ENCODE data around the gene MBOAT1. TPM values are rescaled to one million over a fixed set of nuclear protein-coding genes. Genes with fewer than 3 reads are reported as not detected.

MBOAT1 gene
- total and polyA plus RNA-seq, 2 of the 13 experiments (the other 11 are each of a cell fraction or from before 2014, with no cell fraction given), result not detected

DNA sequence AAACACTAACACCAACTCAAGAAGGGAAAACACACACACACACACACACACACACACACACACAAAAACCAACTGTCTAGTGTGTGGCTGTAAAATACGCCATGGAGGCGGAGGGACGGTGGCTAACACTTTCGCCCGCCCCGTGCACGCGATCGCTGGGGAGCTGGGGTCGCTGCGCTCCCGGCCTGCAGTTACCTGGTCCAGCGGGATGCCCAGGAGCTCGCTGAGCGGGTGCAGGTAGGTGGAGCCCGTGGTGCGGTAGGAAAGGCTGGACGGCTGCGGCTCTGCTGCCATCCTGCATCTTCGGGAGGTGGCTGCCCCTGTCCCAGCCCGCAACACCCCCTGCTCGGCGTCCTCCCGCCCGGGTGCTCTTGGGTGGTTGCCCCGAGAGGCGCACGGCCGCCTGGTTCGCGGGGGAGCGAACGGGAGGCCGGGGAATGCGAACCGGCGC, 303 bp downstream of the MBOAT1 start:
- 50% methylated on average over 4 of the region's 37 CpGs for WGBS (ENCODE audit: low lambda C conversion rate)
- BruUV-seq (replicated peaks), result no TSS peak
- H3K79me2 ChIP-seq (ENCODE audit: insufficient read depth, low read length), result no peaks in the 10 kb centered on the region
- H3K36me3 ChIP-seq (replicated peaks in 1 of 2; ENCODE audit: control insufficient read depth in 1 of 2, insufficient read depth in 2 of 2, low read length in 2 of 2), result no peaks in the 10 kb centered on the region
- peaks cover 3 to 31% of the 10 kb centered on the region in 2 experiments; a peak in 4 of 5 replicates for H3K27me3 ChIP-seq (ENCODE audit: control insufficient read depth in 1 of 2, insufficient read depth in 2 of 2, low read length in 2 of 2)
- peak overlapping the region; percentile 79 for H3K4me2 ChIP-seq (ENCODE audit: low read depth, low read length)
- no peak overlapping the region for H3K27ac ChIP-seq (ENCODE audit: extremely low read length, insufficient read depth, low read length)
- in situ Hi-C loops (cut with HindIII; ENCODE audit: extremely low pct_ligation_motif_present, low pct_unique_long_range_greater_than_20kb), result no loop called here
- 0 out of 2 replicates have a peak overlapping the region, but pooled peaks have one; percentile 10 for H3K9ac ChIP-seq (ENCODE audit: insufficient read depth, low read depth, low read length)
- no peaks in the 10 kb centered on the region for H4K20me1 ChIP-seq (ENCODE audit: insufficient read depth, low read length)
- peak overlapping the region; percentile 44 to 69 (median 66); a peak in 5 of 6 replicates for H3K4me3 ChIP-seq (replicated peaks in 1 of 3; ENCODE audit: insufficient read depth in 1 of 3, low read depth in 2 of 3, low read length in 3 of 3)
- FAIRE-seq (no peak), DNase-seq (ENCODE audit: low spot score) (no peak), ATAC-seq (peak; percentile 78)
- H2AFZ ChIP-seq (ENCODE audit: low read length), result no peak overlapping the region
- intact Hi-C loops (cut with micrococcal nuclease; ENCODE audit: unreplicated experiment), result no loop called here
- CTCF ChIA-PET (ENCODE audit: low intra/inter-chr PET ratio, low total read pairs), result no interaction called here
- peaks cover 9% of the 10 kb centered on the region for H3K4me1 ChIP-seq (ENCODE audit: insufficient read depth, low read length)
- no peaks in the 10 kb centered on the region for H3K9me3 ChIP-seq (ENCODE audit: low read length)
- POLR2A ChIA-PET, result no interaction called here
- TF ChIP-seq EED (CRISPR knock-in tag; IDR thresholded peaks at IDR 0.05), result 0 out of 2 replicates have a peak, but pooled peaks have one; percentile 21
- no peak for TF ChIP-seq ZBTB1 (CRISPR knock-in tag; IDR thresholded peaks at IDR 0.05; ENCODE audit: borderline replicate concordance)
- no peak for TF ChIP-seq ZFP90 (CRISPR knock-in tag; IDR thresholded peaks at IDR 0.05; ENCODE audit: borderline replicate concordance)
- 0 out of 2 replicates have a peak, but pooled peaks have one; percentile 21 for TF ChIP-seq NCOA1 (CRISPR knock-in tag; IDR thresholded peaks at IDR 0.05)
- no peak for TF ChIP-seq MAZ (IDR thresholded peaks at IDR 0.05; ENCODE audit: borderline replicate concordance, low read depth, low read length)
- TF ChIP-seq MAZ (CRISPR knock-in tag; IDR thresholded peaks at IDR 0.05; ENCODE audit: low read depth), result 0 out of 2 replicates have a peak, but pooled peaks have one; percentile 44
- no peak for TF ChIP-seq ZSCAN22 (CRISPR knock-in tag; IDR thresholded peaks at IDR 0.05)
- TF ChIP-seq MTERF4 (CRISPR knock-in tag; IDR thresholded peaks at IDR 0.05), result no peak
- TF ChIP-seq TBX3 (IDR thresholded peaks at IDR 0.05; ENCODE audit: borderline replicate concordance), result no peak
- peak; percentile 20; the same call in 1 of the 2 replicates for TF ChIP-seq PITX1 (CRISPR knock-in tag; IDR thresholded peaks at IDR 0.05)
- no peak for TF ChIP-seq ZNF776 (CRISPR knock-in tag; IDR thresholded peaks at IDR 0.05)
- peak; percentile 55 for TF ChIP-seq HES4 (CRISPR knock-in tag; IDR thresholded peaks at IDR 0.05; ENCODE audit: borderline replicate concordance)
- TF ChIP-seq ZNF225 (CRISPR knock-in tag; IDR thresholded peaks at IDR 0.05), result peak; percentile 21; the same call in 1 of the 2 replicates
- peak; percentile 51; the same call in 1 of the 2 replicates for TF ChIP-seq ZNF605 (CRISPR knock-in tag; IDR thresholded peaks at IDR 0.05)
- no peak for TF ChIP-seq SP2 (CRISPR knock-in tag; IDR thresholded peaks at IDR 0.05)
- TF ChIP-seq, protein P1, sequence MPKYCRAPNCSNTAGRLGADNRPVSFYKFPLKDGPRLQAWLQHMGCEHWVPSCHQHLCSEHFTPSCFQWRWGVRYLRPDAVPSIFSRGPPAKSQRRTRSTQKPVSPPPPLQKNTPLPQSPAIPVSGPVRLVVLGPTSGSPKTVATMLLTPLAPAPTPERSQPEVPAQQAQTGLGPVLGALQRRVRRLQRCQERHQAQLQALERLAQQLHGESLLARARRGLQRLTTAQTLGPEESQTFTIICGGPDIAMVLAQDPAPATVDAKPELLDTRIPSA (CRISPR knock-in tag; IDR thresholded peaks at IDR 0.05; ENCODE audit: borderline replicate concordance), result 0 out of 2 replicates have a peak, but pooled peaks have one; percentile 23
- TF ChIP-seq SALL2 (CRISPR knock-in tag; IDR thresholded peaks at IDR 0.05), result no peak
- TF ChIP-seq SP140L (CRISPR knock-in tag; IDR thresholded peaks at IDR 0.05; ENCODE audit: borderline replicate concordance), result no peak
- no peak for TF ChIP-seq DNMT1 (CRISPR knock-in tag; IDR thresholded peaks at IDR 0.05)
- 0 out of 2 replicates have a peak, but pooled peaks have one; percentile 30 for TF ChIP-seq LBX2 (CRISPR knock-in tag; IDR thresholded peaks at IDR 0.05; ENCODE audit: borderline replicate concordance)
- no peak for TF ChIP-seq ZNF207 (IDR thresholded peaks at IDR 0.05; ENCODE audit: borderline replicate concordance)
- 0 out of 2 replicates have a peak, but pooled peaks have one; percentile 10 for TF ChIP-seq MED1 (CRISPR knock-in tag; IDR thresholded peaks at IDR 0.05)
- TF ChIP-seq, protein P2, sequence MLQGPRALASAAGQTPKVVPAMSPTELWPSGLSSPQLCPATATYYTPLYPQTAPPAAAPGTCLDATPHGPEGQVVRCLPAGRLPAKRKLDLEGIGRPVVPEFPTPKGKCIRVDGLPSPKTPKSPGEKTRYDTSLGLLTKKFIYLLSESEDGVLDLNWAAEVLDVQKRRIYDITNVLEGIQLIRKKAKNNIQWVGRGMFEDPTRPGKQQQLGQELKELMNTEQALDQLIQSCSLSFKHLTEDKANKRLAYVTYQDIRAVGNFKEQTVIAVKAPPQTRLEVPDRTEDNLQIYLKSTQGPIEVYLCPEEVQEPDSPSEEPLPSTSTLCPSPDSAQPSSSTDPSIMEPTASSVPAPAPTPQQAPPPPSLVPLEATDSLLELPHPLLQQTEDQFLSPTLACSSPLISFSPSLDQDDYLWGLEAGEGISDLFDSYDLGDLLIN (CRISPR knock-in tag; IDR thresholded peaks at IDR 0.05; ENCODE audit: borderline replicate concordance), result 0 out of 2 replicates have a peak, but pooled peaks have one; percentile 17

Data from HepG2 (cell line).